ENCODE data around the gene MT3.
A peak's percentile ranks its signal among the peaks of the same experiment; 100 is the strongest.

DNA sequence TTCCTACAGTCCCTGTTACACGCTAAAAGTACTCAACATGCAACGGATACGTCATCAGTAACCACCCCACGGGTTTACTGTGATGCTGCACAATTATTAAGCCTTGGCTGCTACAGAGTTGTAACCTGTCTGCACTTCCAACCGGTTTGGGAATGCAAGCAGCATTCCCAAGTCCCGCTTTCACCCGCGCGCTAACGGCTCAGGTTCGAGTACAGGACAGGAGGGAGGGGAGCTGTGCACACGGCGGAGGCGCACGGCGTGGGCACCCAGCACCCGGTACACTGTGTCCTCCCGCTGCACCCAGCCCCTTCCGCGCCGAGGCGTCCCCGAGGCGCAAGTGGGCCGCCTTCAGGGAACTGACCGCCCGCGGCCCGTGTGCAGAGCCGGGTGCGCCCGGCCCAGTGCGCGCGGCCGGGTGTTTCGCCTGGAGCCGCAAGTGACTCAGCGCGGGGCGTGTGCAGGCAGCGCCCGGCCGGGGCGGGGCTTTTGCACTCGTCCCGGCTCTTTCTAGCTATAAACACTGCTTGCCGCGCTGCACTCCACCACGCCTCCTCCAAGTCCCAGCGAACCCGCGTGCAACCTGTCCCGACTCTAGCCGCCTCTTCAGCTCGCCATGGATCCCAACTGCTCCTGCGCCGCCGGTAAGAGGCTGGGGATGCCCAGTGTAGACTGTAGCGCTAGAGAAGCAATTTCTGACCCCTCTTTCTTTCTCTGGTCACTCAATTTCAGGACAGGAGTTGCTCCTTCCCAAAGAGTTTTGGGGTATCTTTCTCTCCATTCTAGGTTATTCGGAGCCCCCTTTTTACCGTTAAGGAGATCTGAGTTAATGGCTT, 18.9 kb downstream of the MT3 start, which contains the start of gene MT2A:
- TF ChIP-seq, protein P1, sequence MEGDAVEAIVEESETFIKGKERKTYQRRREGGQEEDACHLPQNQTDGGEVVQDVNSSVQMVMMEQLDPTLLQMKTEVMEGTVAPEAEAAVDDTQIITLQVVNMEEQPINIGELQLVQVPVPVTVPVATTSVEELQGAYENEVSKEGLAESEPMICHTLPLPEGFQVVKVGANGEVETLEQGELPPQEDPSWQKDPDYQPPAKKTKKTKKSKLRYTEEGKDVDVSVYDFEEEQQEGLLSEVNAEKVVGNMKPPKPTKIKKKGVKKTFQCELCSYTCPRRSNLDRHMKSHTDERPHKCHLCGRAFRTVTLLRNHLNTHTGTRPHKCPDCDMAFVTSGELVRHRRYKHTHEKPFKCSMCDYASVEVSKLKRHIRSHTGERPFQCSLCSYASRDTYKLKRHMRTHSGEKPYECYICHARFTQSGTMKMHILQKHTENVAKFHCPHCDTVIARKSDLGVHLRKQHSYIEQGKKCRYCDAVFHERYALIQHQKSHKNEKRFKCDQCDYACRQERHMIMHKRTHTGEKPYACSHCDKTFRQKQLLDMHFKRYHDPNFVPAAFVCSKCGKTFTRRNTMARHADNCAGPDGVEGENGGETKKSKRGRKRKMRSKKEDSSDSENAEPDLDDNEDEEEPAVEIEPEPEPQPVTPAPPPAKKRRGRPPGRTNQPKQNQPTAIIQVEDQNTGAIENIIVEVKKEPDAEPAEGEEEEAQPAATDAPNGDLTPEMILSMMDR (IDR thresholded peaks at IDR 0.05) = no peak
- peak; percentile 82 for TF ChIP-seq EZH2 (IDR thresholded peaks at IDR 0.05)

Measured in neural progenitor cell (in vitro differentiated cells).